Measurements from ENCODE around the gene TTLL1.

The TTLL1 gene

GRCh38 chr22:43053176-43053575 is 36.0 kb downstream of the TTLL1 start:
- TF ChIP-seq CTCF (IDR thresholded peaks at IDR 0.05) = peak; percentile 43

DNA sequence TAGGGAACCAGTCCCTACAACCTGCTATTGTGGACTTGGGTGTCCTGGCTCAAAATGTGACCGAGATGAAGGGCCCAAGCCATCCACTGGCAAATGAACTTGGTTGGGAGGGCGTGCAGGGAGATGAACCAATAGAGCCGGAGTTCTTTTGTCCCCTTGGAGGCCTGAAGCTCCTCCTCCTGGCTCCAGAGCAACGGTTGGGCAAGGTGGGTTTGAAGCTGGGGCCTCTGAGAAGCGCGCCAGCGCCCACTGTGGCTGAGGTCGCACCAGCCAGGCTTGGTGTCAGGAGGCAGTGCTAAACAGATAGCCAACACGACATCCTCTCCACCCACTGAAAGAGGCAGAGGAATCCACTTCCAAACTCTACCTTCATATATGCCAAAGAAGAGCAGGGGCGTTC is 38.2 kb downstream of the TTLL1 start:
- no peak for TF ChIP-seq CTCF (IDR thresholded peaks at IDR 0.05)

DNA sequence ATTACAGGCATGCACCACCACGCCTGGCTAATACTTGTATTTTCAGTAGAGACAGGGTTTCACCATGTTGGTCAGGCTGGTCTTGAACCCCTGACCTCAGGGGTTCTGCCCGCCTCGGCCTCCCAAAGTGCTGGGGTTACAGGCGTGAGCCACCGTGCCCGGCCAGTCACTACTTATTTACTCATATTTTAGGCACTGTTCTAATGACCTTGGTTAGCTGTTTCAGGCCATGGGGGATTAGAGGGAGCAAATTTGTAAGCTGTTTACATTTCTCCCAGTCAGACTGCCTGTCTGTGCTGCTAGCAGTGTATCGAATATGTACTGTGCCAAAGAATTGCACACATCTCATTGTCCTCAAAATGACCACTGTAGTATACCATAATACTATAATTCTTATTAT is 41.6 kb downstream of the TTLL1 start:
- TF ChIP-seq CTCF (IDR thresholded peaks at IDR 0.05) = no peak

DNA sequence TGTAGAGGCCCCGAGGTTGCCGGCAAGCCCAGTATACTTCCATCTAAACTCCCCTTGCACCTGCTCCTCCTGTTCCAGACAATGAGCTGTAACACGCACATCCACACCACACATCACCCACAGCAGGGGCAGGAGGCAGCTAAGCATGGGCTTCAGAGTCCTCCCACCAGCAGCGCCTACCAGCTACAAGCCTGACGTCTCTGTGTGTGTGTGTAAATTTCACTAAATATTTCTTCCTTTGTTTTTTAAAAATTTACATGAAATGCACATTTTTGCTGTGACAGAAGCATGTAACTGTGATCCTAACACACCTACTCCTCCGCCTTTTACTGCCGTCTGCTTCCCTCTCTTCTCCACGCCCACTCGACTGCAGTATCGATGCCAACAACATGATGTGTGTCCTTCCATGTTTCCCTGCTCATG is 44.9 kb downstream of the TTLL1 start:
- no peak for TF ChIP-seq CTCF (IDR thresholded peaks at IDR 0.05)

DNA sequence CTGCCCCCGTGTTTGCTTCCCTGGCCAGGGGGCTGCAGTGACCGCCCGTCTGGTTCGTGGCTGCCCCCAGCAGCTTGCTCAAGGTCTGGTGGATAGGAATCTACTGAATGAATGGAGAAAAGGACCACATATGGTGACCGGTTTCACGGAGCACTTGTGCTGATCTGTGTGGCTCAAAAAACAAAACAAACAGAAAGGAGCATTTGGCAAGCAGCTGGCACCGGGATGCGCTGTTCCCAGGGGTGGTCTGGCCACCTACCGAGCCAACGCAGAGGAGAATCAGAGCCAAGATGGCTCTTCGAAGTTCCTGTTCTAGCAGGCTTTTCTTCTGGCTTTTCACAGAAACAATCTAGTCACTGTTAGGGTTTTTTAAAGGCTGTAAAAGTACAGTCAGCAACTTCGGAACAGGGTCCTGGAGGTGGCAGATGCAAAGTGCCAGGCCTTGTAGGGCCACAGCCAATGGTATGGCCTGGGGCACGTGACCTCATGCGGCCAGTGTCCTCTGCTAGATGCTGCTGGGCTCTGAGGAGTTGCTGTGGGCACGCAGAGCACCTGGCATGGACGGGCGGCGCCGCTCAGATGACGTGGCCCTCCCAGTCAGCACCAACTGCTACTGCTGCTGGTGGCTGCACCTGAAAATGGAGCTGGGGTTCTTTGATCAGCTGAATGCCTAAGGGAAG is 47.0 kb downstream of the TTLL1 start:
- TF ChIP-seq CTCF (IDR thresholded peaks at IDR 0.05) = no peak

GRCh38 chr22:43039800-43040199 is 49.4 kb downstream of the TTLL1 start:
- no peak for TF ChIP-seq CTCF (IDR thresholded peaks at IDR 0.05)

- TF ChIP-seq CTCF (IDR thresholded peaks at IDR 0.05) = no peak
Measured at GRCh38 chr22:43038325-43038724, 50.9 kb downstream of the TTLL1 start.

Measured in LNCAP (cell line).